ENCODE data around the gene TIMM17B. TPM values are rescaled to one million over a fixed set of nuclear protein-coding genes. Genes with fewer than 3 reads are reported as not detected.

TIMM17B gene
- total and polyA plus RNA-seq, 9 donors, result 29.0 to 44.4 (median 34.4) TPM

DNA sequence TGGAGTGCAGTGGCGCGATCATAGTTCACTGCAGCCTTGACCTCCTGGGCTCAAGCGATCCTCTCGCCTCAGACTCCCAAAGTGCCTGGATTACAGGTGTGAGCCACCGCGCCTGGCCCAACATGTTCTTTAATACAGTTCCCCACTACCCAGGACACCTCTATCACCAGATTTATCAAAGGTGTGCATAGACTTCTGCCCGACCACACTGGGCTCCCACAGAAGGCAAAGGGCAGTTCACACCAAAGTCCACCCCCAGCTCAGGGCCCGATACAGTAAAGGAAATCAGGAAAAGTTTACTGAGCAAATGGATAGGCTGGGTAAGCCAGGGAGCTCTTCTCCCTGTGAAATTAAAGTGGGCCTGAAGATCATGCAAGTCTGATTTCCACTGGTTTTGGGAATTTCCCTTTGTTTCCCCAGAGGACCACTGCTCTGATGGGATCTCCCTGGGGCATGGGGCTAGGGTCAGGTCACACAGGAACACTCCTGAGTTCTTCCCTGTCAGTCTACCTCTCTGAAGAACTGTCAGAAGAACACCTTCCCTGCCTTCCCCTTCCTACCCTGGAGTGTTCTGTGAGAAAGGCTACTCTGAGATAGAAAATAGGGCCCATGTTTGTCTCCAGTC lies 39.0 kb upstream of the TIMM17B start:
- Histone ChIP-seq H3K27me3 (ENCODE audit: control insufficient read depth, insufficient read depth, low read length) (no peaks in the 10 kb centered on the region), H3K4me3 (ENCODE audit: low read length) (no peak overlapping the region), H3K4me1 (ENCODE audit: control insufficient read depth, insufficient read depth, low read length) (peaks cover 3% of the 10 kb centered on the region), H3K9me3 (replicated peaks; ENCODE audit: control insufficient read depth, low read depth, low read length) (no peaks in the 10 kb centered on the region), H3K27ac (ENCODE audit: low read length) (no peak overlapping the region), H3K36me3 (ENCODE audit: control insufficient read depth, insufficient read depth, low read length) (peaks cover 29% of the 10 kb centered on the region)
- WGBS (ENCODE audit: insufficient coverage), result 89% methylated on average over 6 of the region's 8 CpGs
- no peak for DNase-seq

- no peak overlapping the region for H3K27ac ChIP-seq (ENCODE audit: low read length)
- no peaks in the 10 kb centered on the region for H3K9me3 ChIP-seq (replicated peaks; ENCODE audit: control insufficient read depth, low read depth, low read length)
- H3K4me1 ChIP-seq (ENCODE audit: control insufficient read depth, insufficient read depth, low read length), result peaks cover 3% of the 10 kb centered on the region
- no peak for DNase-seq
- H3K27me3 ChIP-seq (ENCODE audit: control insufficient read depth, insufficient read depth, low read length), result no peaks in the 10 kb centered on the region
- no peak overlapping the region for H3K4me3 ChIP-seq (ENCODE audit: low read length)
- no CpG with 5 or more reads among the region's 1 CpG for WGBS (ENCODE audit: insufficient coverage)
- H3K36me3 ChIP-seq (ENCODE audit: control insufficient read depth, insufficient read depth, low read length), result peaks cover 23% of the 10 kb centered on the region
These were observed 37.7 kb upstream of the TIMM17B start for GRCh38 chrX:48935301-48935670.

GRCh38 chrX:48934581-48935300 lies 37.2 kb upstream of the TIMM17B start:
- H3K27me3 ChIP-seq (ENCODE audit: control insufficient read depth, insufficient read depth, low read length), result no peaks in the 10 kb centered on the region
- no peak overlapping the region for H3K4me3 ChIP-seq (ENCODE audit: low read length)
- H3K27ac ChIP-seq (ENCODE audit: low read length), result no peak overlapping the region
- H3K4me1 ChIP-seq (ENCODE audit: control insufficient read depth, insufficient read depth, low read length), result peaks cover 3% of the 10 kb centered on the region
- no CpG with 5 or more reads among the region's 7 CpGs for WGBS (ENCODE audit: insufficient coverage)
- no peaks in the 10 kb centered on the region for H3K9me3 ChIP-seq (replicated peaks; ENCODE audit: control insufficient read depth, low read depth, low read length)
- no peak for DNase-seq
- peaks cover 18% of the 10 kb centered on the region for H3K36me3 ChIP-seq (ENCODE audit: control insufficient read depth, insufficient read depth, low read length)

DNA sequence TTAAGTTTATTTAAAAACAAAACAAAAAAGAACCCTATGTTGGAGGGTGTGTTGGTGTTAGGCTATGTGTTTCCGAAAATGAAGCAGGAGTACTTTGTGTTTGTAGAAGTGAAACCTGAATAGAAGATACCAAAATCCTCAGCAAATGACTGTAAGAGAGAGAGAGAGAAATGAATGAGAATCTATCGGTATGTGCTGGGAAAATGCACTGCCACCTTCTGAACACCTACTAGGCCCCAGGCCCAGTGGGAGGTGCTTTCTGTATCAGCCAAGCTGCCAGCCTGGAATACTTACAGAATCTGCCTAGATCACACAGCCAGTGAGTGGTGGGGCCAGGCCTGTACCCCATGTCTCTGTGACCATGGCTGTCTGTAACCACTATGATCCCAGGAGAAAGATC lies 36.2 kb upstream of the TIMM17B start:
- WGBS (ENCODE audit: insufficient coverage), result no CpG with 5 or more reads among the region's 2 CpGs
- H3K4me1 ChIP-seq (ENCODE audit: control insufficient read depth, insufficient read depth, low read length), result peaks cover 1% of the 10 kb centered on the region
- peaks cover 18% of the 10 kb centered on the region for H3K36me3 ChIP-seq (ENCODE audit: control insufficient read depth, insufficient read depth, low read length)
- no peaks in the 10 kb centered on the region for H3K27me3 ChIP-seq (ENCODE audit: control insufficient read depth, insufficient read depth, low read length)
- H3K9me3 ChIP-seq (replicated peaks; ENCODE audit: control insufficient read depth, low read depth, low read length), result no peaks in the 10 kb centered on the region
- no peak for DNase-seq
- H3K4me3 ChIP-seq (ENCODE audit: low read length), result no peak overlapping the region
- H3K27ac ChIP-seq (ENCODE audit: low read length), result no peak overlapping the region

DNA sequence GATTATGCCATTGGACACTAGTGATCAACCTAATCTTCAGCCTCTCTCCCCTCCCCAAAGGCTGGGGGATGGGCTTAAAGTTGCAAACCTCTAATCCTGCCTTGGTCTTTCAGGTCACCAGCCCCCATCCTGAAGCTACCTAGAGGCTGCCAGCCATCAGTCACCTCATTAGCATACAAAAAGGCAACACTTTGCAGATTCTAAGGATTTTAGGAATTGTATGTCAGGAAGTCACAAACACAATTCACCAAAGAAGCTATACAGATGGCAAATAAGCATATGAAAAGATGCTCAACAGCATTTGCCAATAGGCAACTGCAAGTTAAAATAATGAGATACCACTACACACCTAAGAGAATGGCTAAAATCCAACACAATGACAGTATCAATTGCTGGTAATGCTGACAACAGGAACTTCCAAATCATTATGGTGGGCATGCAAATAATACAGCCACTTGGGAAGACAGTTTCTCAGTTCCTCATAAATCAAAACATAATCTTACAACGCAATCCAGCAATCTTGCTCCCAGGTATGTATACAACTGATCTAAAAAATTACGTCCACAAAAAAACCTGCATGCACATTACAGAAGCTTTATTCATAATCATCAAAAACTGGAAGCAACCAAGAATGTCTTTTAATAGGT lies 30.3 kb upstream of the TIMM17B start:
- no peak for DNase-seq
- no peaks in the 10 kb centered on the region for H3K9me3 ChIP-seq (replicated peaks; ENCODE audit: control insufficient read depth, low read depth, low read length)
- no peaks in the 10 kb centered on the region for H3K4me1 ChIP-seq (ENCODE audit: control insufficient read depth, insufficient read depth, low read length)
- no peak overlapping the region for H3K27ac ChIP-seq (ENCODE audit: low read length)
- peaks cover 33% of the 10 kb centered on the region for H3K36me3 ChIP-seq (ENCODE audit: control insufficient read depth, insufficient read depth, low read length)
- no peak overlapping the region for H3K4me3 ChIP-seq (ENCODE audit: low read length)
- no peaks in the 10 kb centered on the region for H3K27me3 ChIP-seq (ENCODE audit: control insufficient read depth, insufficient read depth, low read length)
- WGBS (ENCODE audit: insufficient coverage), result no CpG with 5 or more reads among the region's 2 CpGs

GRCh38 chrX:48927123-48927522 lies 29.6 kb upstream of the TIMM17B start:
- H3K27ac ChIP-seq (ENCODE audit: low read length), result no peak overlapping the region
- WGBS (ENCODE audit: insufficient coverage), result 50% methylated on average over 2 of the region's 5 CpGs
- H3K4me3 ChIP-seq (ENCODE audit: low read length), result no peak overlapping the region
- no peaks in the 10 kb centered on the region for H3K27me3 ChIP-seq (ENCODE audit: control insufficient read depth, insufficient read depth, low read length)
- DNase-seq, result no peak
- no peaks in the 10 kb centered on the region for H3K4me1 ChIP-seq (ENCODE audit: control insufficient read depth, insufficient read depth, low read length)
- H3K9me3 ChIP-seq (replicated peaks; ENCODE audit: control insufficient read depth, low read depth, low read length), result no peaks in the 10 kb centered on the region
- H3K36me3 ChIP-seq (ENCODE audit: control insufficient read depth, insufficient read depth, low read length), result peaks cover 40% of the 10 kb centered on the region

DNA sequence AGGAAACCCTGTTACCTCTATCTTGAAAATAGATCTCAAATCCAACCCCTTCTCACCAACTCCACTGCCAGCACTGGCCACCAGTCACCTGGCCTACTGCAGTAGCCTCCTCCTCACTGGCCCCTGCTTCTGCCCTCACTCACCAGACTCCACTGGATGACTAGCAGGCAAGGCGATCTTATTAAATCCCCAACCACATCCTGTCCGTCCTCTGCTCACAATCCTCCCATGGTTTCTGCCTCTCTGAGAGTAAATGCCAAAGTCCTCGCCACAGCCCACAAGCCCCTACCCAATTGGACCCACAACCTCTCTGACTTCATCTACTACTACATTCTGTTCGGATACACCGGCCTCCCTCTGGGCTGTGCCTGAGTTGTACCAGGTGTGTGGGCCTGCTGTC lies 26.7 kb upstream of the TIMM17B start:
- 90% methylated on average over 5 of the region's 5 CpGs for WGBS (ENCODE audit: insufficient coverage)
- Histone ChIP-seq H3K36me3 (ENCODE audit: control insufficient read depth, insufficient read depth, low read length) (peaks cover 42% of the 10 kb centered on the region), H3K27ac (ENCODE audit: low read length) (no peak overlapping the region), H3K4me3 (ENCODE audit: low read length) (no peak overlapping the region), H3K9me3 (replicated peaks; ENCODE audit: control insufficient read depth, low read depth, low read length) (no peaks in the 10 kb centered on the region), H3K27me3 (ENCODE audit: control insufficient read depth, insufficient read depth, low read length) (no peaks in the 10 kb centered on the region), H3K4me1 (ENCODE audit: control insufficient read depth, insufficient read depth, low read length) (peaks cover 4% of the 10 kb centered on the region)
- no peak for DNase-seq

DNA sequence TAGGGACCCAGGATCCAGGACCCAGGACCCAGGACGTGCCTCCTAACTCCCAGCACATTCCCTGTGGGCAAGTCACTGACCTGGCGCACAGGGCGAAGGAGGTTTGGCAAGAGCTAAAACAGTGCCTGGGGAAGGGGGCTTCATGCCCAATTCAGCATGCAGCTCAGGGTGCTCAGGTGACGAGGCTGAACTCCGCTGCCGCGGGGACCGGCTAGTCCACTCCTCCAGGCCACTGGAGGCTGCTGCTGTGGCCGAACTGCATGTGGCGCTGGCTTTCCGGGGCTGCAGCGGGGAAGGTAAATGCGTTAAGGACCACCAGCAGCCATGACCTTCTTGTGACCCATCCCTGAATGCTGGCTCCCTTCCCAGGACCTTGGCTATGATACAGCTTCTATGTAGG lies 26.2 kb upstream of the TIMM17B start:
- Histone ChIP-seq H3K4me1 (ENCODE audit: control insufficient read depth, insufficient read depth, low read length) (peaks cover 5% of the 10 kb centered on the region), H3K36me3 (ENCODE audit: control insufficient read depth, insufficient read depth, low read length) (peaks cover 42% of the 10 kb centered on the region), H3K9me3 (replicated peaks; ENCODE audit: control insufficient read depth, low read depth, low read length) (no peaks in the 10 kb centered on the region), H3K27ac (ENCODE audit: low read length) (no peak overlapping the region), H3K27me3 (ENCODE audit: control insufficient read depth, insufficient read depth, low read length) (no peaks in the 10 kb centered on the region), H3K4me3 (ENCODE audit: low read length) (no peak overlapping the region)
- WGBS (ENCODE audit: insufficient coverage), result 89% methylated on average over 12 of the region's 13 CpGs
- DNase-seq, result no peak

GRCh38 chrX:48920718-48921104 lies 23.1 kb upstream of the TIMM17B start:
- H3K36me3 ChIP-seq (ENCODE audit: control insufficient read depth, insufficient read depth, low read length), result peaks cover 31% of the 10 kb centered on the region
- no peak for DNase-seq
- 62% methylated on average over 1 of the region's 4 CpGs for WGBS (ENCODE audit: insufficient coverage)
- no peaks in the 10 kb centered on the region for H3K9me3 ChIP-seq (replicated peaks; ENCODE audit: control insufficient read depth, low read depth, low read length)
- H3K27me3 ChIP-seq (ENCODE audit: control insufficient read depth, insufficient read depth, low read length), result no peaks in the 10 kb centered on the region
- H3K4me3 ChIP-seq (ENCODE audit: low read length), result no peak overlapping the region
- H3K27ac ChIP-seq (ENCODE audit: low read length), result no peak overlapping the region
- peaks cover 11% of the 10 kb centered on the region for H3K4me1 ChIP-seq (ENCODE audit: control insufficient read depth, insufficient read depth, low read length)

DNA sequence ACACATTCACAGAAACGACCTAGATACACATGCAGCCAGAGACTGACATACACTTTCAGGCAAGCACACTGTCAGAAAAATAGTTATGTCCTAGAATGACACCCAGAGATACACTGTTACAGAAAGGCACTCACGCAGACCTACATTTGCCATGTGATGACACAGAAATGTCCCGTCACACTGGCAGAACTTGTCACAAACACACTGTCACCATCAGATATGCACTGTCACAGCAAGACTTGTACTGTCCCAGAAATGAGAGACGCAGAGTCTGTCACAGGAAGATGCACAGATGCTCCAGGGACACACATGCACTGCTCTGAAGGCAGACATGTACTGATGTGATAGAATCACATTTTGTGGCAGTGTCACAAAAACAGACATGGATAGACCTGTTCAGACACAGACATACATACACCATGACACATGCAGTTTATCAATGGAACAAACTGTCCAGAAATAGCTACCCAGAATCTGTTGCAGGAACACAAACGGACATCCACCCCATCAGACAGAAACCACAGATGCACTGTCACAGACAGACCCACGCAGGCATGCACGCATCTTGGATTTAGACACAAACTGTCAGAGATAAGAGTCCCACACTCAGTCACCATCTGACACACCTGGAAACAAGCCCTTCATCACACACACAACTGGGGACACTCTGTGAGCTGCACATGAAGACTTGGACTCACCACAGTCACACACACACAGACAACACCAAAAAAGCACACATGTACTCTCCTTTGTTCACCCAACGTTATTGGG lies 22.6 kb upstream of the TIMM17B start:
- no peak overlapping the region for H3K27ac ChIP-seq (ENCODE audit: low read length)
- DNase-seq, result no peak
- peaks cover 11% of the 10 kb centered on the region for H3K4me1 ChIP-seq (ENCODE audit: control insufficient read depth, insufficient read depth, low read length)
- no peaks in the 10 kb centered on the region for H3K9me3 ChIP-seq (replicated peaks; ENCODE audit: control insufficient read depth, low read depth, low read length)
- WGBS (ENCODE audit: insufficient coverage), result 71% methylated on average over 6 of the region's 8 CpGs
- peaks cover 28% of the 10 kb centered on the region for H3K36me3 ChIP-seq (ENCODE audit: control insufficient read depth, insufficient read depth, low read length)
- H3K27me3 ChIP-seq (ENCODE audit: control insufficient read depth, insufficient read depth, low read length), result no peaks in the 10 kb centered on the region
- H3K4me3 ChIP-seq (ENCODE audit: low read length), result no peak overlapping the region
